K562 (cell line): ENCODE results near the gene SLC12A3. TPM values are rescaled to one million over a fixed set of nuclear protein-coding genes. Genes with fewer than 3 reads are reported as not detected.

Experiments used
- ATAC-seq: fragments of 200-7000 bp; cut with Tn5 transposase; 3 replicates; pipeline ENCODE4 v1.9.1; 2020; ENCODE audit warnings: moderate library complexity
- BruUV-seq: library from RNA; stranded (reverse); fragments of 400-500 nt; replicated peaks from 2 replicates; lab custom pipeline; 2021; lab: Mats Ljungman, UMichigan
- CTCF ChIA-PET: fragments of 300-600 bp; formaldehyde crosslinking; extraction: SDS; loops from one replicate; lab custom pipeline; 2021; ENCODE audit warnings: low intra/inter-chr PET ratio; lab: Yijun Ruan, JAX
- POLR2A ChIA-PET: fragments of 300-600, 350-650 bp; sonication (Branson Sonifier 250); formaldehyde crosslinking; extraction: SDS; loops from one replicate; lab custom pipeline; 2021; ENCODE audit warnings: antibody characterized with exemption, inconsistent platforms; lab: Yijun Ruan, JAX
- DNase-seq, 4 experiments: peaks; one replicate each; pipeline versions ENCODE4 v3.0.0 to v3.0.0-alpha.2; 2011 to 2018; ENCODE audit warnings: low spot score in 3 of 4, mixed read lengths in 3 of 4; ENCODE audit errors: extremely low read depth in 1 of 4
- FAIRE-seq: peaks from 2 replicates; lab custom pipeline; 2011; peaks lifted over from hg19 to GRCh38; lab: Jason Lieb, UNC
- H2AFZ ChIP-seq: 2 replicates; pipeline ENCODE4 v1.6.0; 2011; ENCODE audit warnings: low read depth, low read length, control low read depth, inconsistent platforms
- H3K27ac ChIP-seq: fragments of 200-600 bp; 3 replicates; pipeline ENCODE4 v1.8.0; 2011; ENCODE audit warnings: low read depth, mild to moderate bottlenecking, control low read depth, inconsistent platforms, low read length, moderate library complexity, mixed read lengths; ENCODE audit errors: extremely low read depth
- H3K27me3 ChIP-seq, 2 experiments: fragments of 300-600 bp in 1 of 2; 2 replicates in 1 of 2; 3 replicates in 1 of 2; pipeline versions ENCODE4 v1.6.0 to v1.8.0; 2011; ENCODE audit warnings: inconsistent platforms in 2 of 2, low read length in 2 of 2, mild to moderate bottlenecking in 1 of 2, mixed read lengths in 1 of 2, moderate library complexity in 1 of 2; ENCODE audit not compliant: control insufficient read depth in 2 of 2, insufficient read depth in 2 of 2
- H3K36me3 ChIP-seq: fragments of 300-600 bp; 3 replicates; pipeline ENCODE4 v1.8.0; 2011; ENCODE audit warnings: mild to moderate bottlenecking, low read length, inconsistent platforms; ENCODE audit not compliant: control insufficient read depth, insufficient read depth
- H3K4me1 ChIP-seq, 2 experiments: fragments of 200-600 bp in 1 of 2; replicated peaks in 1 of 2; 2 replicates in 1 of 2; 3 replicates in 1 of 2; pipeline versions ENCODE4 v1.5.1 to v1.8.0; 2011; ENCODE audit warnings: inconsistent platforms in 2 of 2, low read length in 2 of 2, mild to moderate bottlenecking in 1 of 2, mixed read lengths in 1 of 2, moderate library complexity in 1 of 2; ENCODE audit not compliant: control insufficient read depth in 2 of 2, insufficient read depth in 2 of 2
- H3K4me2 ChIP-seq: 2 replicates; pipeline ENCODE4 v1.6.1; 2011; ENCODE audit warnings: low read length, control low read depth, inconsistent platforms, mixed read lengths; ENCODE audit not compliant: insufficient read depth
- H3K4me3 ChIP-seq: fragments of 200-600 bp; sonication (generic), shearing (Covaris generic); 2 replicates; pipeline ENCODE4 v1.5.1; 2016; ENCODE audit warnings: control low read depth, inconsistent platforms
- H3K79me2 ChIP-seq: fragments of 200-600 bp; 3 replicates; pipeline ENCODE4 v1.8.0; 2011; ENCODE audit warnings: low read length, inconsistent platforms; ENCODE audit not compliant: control insufficient read depth, insufficient read depth
- H3K9ac ChIP-seq, 2 experiments: 2 replicates each; pipeline versions ENCODE4 v1.6.0 to v1.6.1; 2011; ENCODE audit warnings: low read depth in 2 of 2, low read length in 2 of 2, control low read depth in 1 of 2, inconsistent platforms in 1 of 2, mild to moderate bottlenecking in 1 of 2, mixed read lengths in 1 of 2; ENCODE audit not compliant: insufficient read depth in 1 of 2
- H3K9me1 ChIP-seq: one replicate; pipeline ENCODE4 v1.6.0; 2011; ENCODE audit warnings: inconsistent platforms, mild to moderate bottlenecking, low read length, moderate library complexity; ENCODE audit not compliant: control insufficient read depth, insufficient read depth
- H3K9me3 ChIP-seq: replicated peaks from 2 replicates; pipeline ENCODE4 v1.5.1; 2011; ENCODE audit warnings: low read depth, low read length, inconsistent platforms; ENCODE audit not compliant: control insufficient read depth, insufficient read depth
- H4K20me1 ChIP-seq: replicated peaks from 2 replicates; pipeline ENCODE4 v1.6.1; 2011; ENCODE audit warnings: low read length, inconsistent platforms, mixed read lengths; ENCODE audit not compliant: control insufficient read depth, insufficient read depth
- CHD1 ChIP-seq: fragments of 200-600 bp; sonication (generic); IDR thresholded peaks from one replicate; pipeline ENCODE4 v1.6.1; 2012; ENCODE audit warnings: mild to moderate bottlenecking, moderate library complexity, low read length, inconsistent platforms
- NFXL1 ChIP-seq: fragments of 450-650 bp; formaldehyde crosslinking; IDR thresholded peaks from 2 replicates; pipeline ENCODE4 v1.4.0; 2021; ENCODE audit warnings: mild to moderate bottlenecking
- RAD21 ChIP-seq, 2 experiments: fragments of 250-450 bp in 1 of 2; fragments of 450-650 bp in 1 of 2; sonication (Bioruptor Pico) in 1 of 2; formaldehyde crosslinking in 1 of 2; IDR thresholded peaks in 1 of 2; conservative IDR thresholded peaks in 1 of 2; 2 replicates each; pipeline versions ENCODE4 v1.4.0 to v1.8.0; 2020 to 2022; ENCODE audit warnings: mild to moderate bottlenecking in 2 of 2, moderate library complexity in 1 of 2
- SMC3 ChIP-seq: conservative IDR thresholded peaks from 2 replicates; pipeline ENCODE4 v1.6.1; 2011; ENCODE audit warnings: low read depth, low read length, improper control_type of control experiment; ENCODE audit not compliant: insufficient read depth
- WGBS: fragments of 100-300 bp; shearing (Covaris generic); methylation state at CpG from one replicate; pipeline ENCODE4 v1.1.6; 2016; ENCODE audit warnings: low coverage, mixed read lengths; ENCODE audit not compliant: insufficient coverage; ENCODE audit errors: missing lambda C conversion rate; 5-methylcytosine and 5-hydroxymethylcytosine counted together
- in situ Hi-C: fragments of 300-500 bp; cut with MboI; formaldehyde crosslinking; loops from 4 replicates; pipeline ENCODE4 v1.15.0; 2018; ENCODE audit warnings: inconsistent platforms, mixed read lengths
- intact Hi-C: fragments of 100-400 bp; cut with micrococcal nuclease; formaldehyde crosslinking; loops from 2 replicates; pipeline ENCODE4 v1.14.2; 2022
- polyA plus RNA-seq, 8 experiments: library from polyadenylated mRNA; depleted of rRNA in 4 of 8; stranded (reverse) in 5 of 8; unstranded in 3 of 8; fragments of >200 nt; fragmentation: Nextera tagmentation in 2 of 8; fragmentation: Illumina TruSeq in 1 of 8; extraction: Ambion mirVana in 2 of 8; extraction: Trizol in 1 of 8; gene quantifications; 2 replicates each; pipeline versions ENCODE4 v1.2.1 to v1.2.3, GENCODE V29; 2011 to 2014; ENCODE audit warnings: inconsistent platforms in 1 of 8, missing spikeins in 1 of 8
- total RNA-seq, 7 experiments: library from RNA; depleted of rRNA in 6 of 7; stranded (reverse); fragments of >200 nt in 6 of 7; fragmentation: Illumina TruSeq in 2 of 7; extraction: Trizol in 2 of 7; gene quantifications; 2 replicates each; pipeline versions ENCODE4 v1.2.1 to v1.2.3, GENCODE V29; 2011 to 2021; ENCODE audit warnings: low replicate concordance in 1 of 7
- TF ChIP-seq, protein P1 (sequence below): sonication (generic); formaldehyde crosslinking; IDR thresholded peaks from 2 replicates; pipeline ENCODE4 v1.4.0; 2020; ENCODE audit warnings: mild to moderate bottlenecking, missing genetic modification reagents
- TF ChIP-seq, protein P2 (sequence below), 3 experiments: IDR thresholded peaks in 2 of 3; conservative IDR thresholded peaks in 1 of 3; 2 replicates each; pipeline ENCODE4 v1.5.1; 2011 to 2012; ENCODE audit warnings: low read length in 3 of 3, mild to moderate bottlenecking in 3 of 3, control low read depth in 2 of 3, improper control_type of control experiment in 1 of 3, inconsistent platforms in 1 of 3, low read depth in 1 of 3, mixed read lengths in 1 of 3, moderate library complexity in 1 of 3; ENCODE audit not compliant: insufficient read depth in 2 of 3

Gene SLC12A3
- total and polyA plus RNA-seq, 9 of the 15 experiments (the other 6 are each of a cell fraction or from before 2014, with no cell fraction given), result not detected

DNA sequence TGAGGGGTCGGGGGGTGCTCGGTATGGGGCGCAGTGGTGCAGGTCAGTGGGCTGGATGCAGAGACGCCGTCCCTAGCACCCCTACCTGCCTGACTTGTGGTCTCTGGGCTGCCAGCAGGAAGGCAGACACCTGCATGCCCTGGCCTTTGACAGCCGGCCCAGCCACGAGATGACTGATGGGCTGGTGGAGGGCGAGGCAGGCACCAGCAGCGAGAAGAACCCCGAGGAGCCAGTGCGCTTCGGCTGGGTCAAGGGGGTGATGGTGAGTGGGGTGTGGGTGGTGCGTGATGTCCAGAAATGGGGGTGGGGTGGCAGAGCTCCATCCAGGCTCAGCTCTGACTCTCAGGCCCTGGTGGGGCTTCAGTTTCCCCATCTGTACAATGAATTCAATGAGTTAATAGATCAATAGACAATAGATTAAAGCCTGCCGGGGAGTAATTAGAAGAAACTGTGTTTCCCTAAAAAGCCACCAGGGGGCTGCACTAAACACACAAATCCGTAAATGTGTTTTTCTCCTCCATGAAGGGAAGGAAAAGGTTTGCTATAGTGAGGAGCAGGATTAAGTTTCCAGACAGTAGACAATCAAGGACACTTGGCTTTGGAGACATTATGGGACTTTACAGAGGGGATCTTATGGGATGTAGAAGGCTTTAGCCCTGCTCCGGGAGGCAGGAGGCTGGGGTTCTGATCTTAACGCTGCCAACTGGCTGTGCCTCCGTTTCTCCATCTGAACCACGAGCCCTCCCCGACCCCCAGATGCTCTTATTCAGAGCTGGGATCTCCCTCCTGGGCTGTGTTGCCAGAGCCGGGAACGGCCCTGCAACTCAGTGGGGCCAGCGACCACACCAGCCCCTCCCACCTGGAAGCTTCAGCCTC, 2.2 kb downstream of the SLC12A3 start:
- H3K27ac ChIP-seq, result no peak overlapping the region
- H4K20me1 ChIP-seq, result no peaks in the 10 kb centered on the region; the same call in 1 of the 2 replicates
- 28% methylated on average over 23 of the region's 23 CpGs for WGBS
- no peaks in the 10 kb centered on the region for H3K79me2 ChIP-seq
- no peak overlapping the region for H3K4me3 ChIP-seq
- no peaks in the 10 kb centered on the region for H3K9me3 ChIP-seq
- FAIRE-seq, result peak; percentile 89
- in situ Hi-C loops, result loop anchor here (5.0 to 10.0 kb wide), 2 partner anchors 85 to 282 kb away; partner anchors contain the start of gene MT3
- DNase-seq, result peak; percentile 44 to 65 (median 47)
- ATAC-seq, result peak; percentile 34; the same call in 1 of the 3 replicates
- H3K36me3 ChIP-seq, result no peaks in the 10 kb centered on the region
- peak overlapping the region; percentile 72; the same call in 1 of the 2 replicates for H2AFZ ChIP-seq
- H3K4me2 ChIP-seq, result no peak overlapping the region
- BruUV-seq, result no TSS peak
- ChIA-PET POLR2A (interaction anchor here (0.7 to 1.1 kb wide), 2 partner anchors 9 to 29 kb away, joined by 3 read pairs; no protein-coding TSS in a partner anchor), CTCF (interaction anchor here (1.8 to 1.9 kb wide), 2 partner anchors 84 to 301 kb away, joined by 9 to 16 read pairs; no protein-coding TSS in a partner anchor)
- intact Hi-C loops, result loop anchor here (1.0 kb wide), 1 partner anchor 84 kb away; no protein-coding TSS in a partner anchor
- H3K9me1 ChIP-seq, result no peaks in the 10 kb centered on the region
- H3K9ac ChIP-seq, result no peak overlapping the region
- peaks cover 0 to 10% of the 10 kb centered on the region in 2 experiments; a peak in 3 of 5 replicates for H3K27me3 ChIP-seq
- H3K4me1 ChIP-seq, result peaks cover 0 to 16% of the 10 kb centered on the region in 2 experiments; a peak in 3 of 5 replicates
- TF ChIP-seq NFXL1 (CRISPR knock-in tag) (no peak), CHD1 (no peak), SMC3 (peak; percentile 52), RAD21 (CRISPR knock-in tag; conservative IDR thresholded peaks at IDR 0.05 in 1 of 2, IDR thresholded peaks at IDR 0.05 in 1 of 2) (peak; percentile 66 to 77)
- TF ChIP-seq, protein P1, sequence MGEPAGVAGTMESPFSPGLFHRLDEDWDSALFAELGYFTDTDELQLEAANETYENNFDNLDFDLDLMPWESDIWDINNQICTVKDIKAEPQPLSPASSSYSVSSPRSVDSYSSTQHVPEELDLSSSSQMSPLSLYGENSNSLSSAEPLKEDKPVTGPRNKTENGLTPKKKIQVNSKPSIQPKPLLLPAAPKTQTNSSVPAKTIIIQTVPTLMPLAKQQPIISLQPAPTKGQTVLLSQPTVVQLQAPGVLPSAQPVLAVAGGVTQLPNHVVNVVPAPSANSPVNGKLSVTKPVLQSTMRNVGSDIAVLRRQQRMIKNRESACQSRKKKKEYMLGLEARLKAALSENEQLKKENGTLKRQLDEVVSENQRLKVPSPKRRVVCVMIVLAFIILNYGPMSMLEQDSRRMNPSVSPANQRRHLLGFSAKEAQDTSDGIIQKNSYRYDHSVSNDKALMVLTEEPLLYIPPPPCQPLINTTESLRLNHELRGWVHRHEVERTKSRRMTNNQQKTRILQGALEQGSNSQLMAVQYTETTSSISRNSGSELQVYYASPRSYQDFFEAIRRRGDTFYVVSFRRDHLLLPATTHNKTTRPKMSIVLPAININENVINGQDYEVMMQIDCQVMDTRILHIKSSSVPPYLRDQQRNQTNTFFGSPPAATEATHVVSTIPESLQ, result no peak
- TF ChIP-seq, protein P2, sequence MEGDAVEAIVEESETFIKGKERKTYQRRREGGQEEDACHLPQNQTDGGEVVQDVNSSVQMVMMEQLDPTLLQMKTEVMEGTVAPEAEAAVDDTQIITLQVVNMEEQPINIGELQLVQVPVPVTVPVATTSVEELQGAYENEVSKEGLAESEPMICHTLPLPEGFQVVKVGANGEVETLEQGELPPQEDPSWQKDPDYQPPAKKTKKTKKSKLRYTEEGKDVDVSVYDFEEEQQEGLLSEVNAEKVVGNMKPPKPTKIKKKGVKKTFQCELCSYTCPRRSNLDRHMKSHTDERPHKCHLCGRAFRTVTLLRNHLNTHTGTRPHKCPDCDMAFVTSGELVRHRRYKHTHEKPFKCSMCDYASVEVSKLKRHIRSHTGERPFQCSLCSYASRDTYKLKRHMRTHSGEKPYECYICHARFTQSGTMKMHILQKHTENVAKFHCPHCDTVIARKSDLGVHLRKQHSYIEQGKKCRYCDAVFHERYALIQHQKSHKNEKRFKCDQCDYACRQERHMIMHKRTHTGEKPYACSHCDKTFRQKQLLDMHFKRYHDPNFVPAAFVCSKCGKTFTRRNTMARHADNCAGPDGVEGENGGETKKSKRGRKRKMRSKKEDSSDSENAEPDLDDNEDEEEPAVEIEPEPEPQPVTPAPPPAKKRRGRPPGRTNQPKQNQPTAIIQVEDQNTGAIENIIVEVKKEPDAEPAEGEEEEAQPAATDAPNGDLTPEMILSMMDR (IDR thresholded peaks at IDR 0.05 in 2 of 3, conservative IDR thresholded peaks at IDR 0.05 in 1 of 3; ENCODE audit: insufficient read depth in 2 of 3, low read depth in 1 of 3, low read length in 3 of 3), result peak; percentile 45 to 81 (median 72); a peak in 5 of 6 replicates
